Neural cell (in vitro differentiated cells): Measurements from ENCODE around the gene GNL3L. TPM values are rescaled to one million over a fixed set of nuclear protein-coding genes. Genes with fewer than 3 reads are reported as not detected.

Experiments
- polyA plus RNA-seq: library from polyadenylated mRNA; depleted of rRNA; stranded (reverse); fragments of >200 nt; gene quantifications from 2 replicates; pipeline ENCODE4 v1.2.3, GENCODE V29; 2014

Gene GNL3L
- polyA plus RNA-seq, 1 donor from 2014 or later = 6.6 TPM

Other genes with a start within 250 kb of the GNL3L start
- gene WNK3, start 172.2 kb upstream of the GNL3L start, polyA plus RNA-seq = 32.8 and 35.0 TPM in 2 replicates
- 22.4 and 27.5 TPM in 2 replicates for gene TSR2, start 89.8 kb upstream of the GNL3L start, polyA plus RNA-seq
- gene FGD1, start 34.0 kb upstream of the GNL3L start, polyA plus RNA-seq = 9.8 and 13.6 TPM in 2 replicates